ENCODE measurements around the gene GCNA.
"Not testable (repeated sequence)": the region's sequence is repeated elsewhere in the genome, so short reads cannot be mapped to it uniquely, and the experiment has no call there.

Gene GCNA

DNA sequence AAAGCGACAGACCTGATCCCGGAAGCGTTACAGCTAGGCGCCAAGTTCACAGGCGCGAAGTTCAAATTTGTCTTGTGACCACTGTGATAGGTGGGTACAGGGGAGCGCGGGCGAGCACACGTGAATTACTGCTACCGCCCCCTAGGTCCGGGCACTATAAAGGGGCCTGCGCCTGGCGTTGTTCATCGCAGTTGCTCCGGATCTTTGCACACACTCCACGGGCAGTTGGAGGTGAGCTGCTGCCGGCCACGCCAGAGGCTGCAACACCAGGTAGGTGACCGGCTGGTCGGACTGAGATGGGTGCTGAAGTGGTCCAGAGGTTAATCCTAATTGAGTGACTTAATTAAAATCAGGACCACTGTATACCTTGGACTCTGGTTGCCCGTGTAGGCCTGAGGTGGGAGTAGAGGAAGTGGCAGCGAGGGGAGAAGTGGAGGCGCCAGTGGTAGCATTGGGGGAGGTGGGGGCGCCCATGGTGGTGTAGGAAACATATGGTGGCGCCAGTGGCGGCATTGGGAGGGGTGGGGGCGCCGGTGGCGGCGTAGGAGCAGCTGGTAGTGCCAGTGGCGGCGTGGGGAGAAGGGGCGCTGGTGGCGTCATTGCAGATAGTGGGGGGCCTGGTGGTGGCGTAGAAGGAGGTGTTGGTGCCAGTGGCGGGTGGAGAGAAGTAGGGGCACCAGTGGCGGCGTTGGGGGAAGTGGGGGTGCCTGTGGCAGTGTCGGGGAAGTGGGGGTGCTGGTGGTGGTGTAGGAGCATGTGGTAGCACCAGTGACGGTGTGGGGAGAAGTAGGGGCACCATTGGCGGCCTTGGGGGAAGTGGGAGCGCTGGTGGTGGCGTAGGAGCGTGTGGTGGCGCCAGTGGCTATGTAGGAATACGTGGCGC lies at the start of gene GCNA:
TSS of gene GCNA (plus strand) at position 185 of the 883 bp plus-strand sequence. CDS start 2,385 bp downstream, outside the sequence.
- DNase-seq: no peak

- DNase-seq: peak; percentile 43 to 59
These were observed 46.0 kb upstream of the GCNA start for GRCh38 chrX:71532078-71532752.

GRCh38 chrX:71532753-71533425 lies 45.3 kb upstream of the GCNA start, which contains the start of gene OGT:
TSS of gene OGT (plus strand) at chrX:71533104. CDS start at chrX:71533300, 196 bp downstream.
- DNase-seq: peak; percentile 90 to 91

DNA sequence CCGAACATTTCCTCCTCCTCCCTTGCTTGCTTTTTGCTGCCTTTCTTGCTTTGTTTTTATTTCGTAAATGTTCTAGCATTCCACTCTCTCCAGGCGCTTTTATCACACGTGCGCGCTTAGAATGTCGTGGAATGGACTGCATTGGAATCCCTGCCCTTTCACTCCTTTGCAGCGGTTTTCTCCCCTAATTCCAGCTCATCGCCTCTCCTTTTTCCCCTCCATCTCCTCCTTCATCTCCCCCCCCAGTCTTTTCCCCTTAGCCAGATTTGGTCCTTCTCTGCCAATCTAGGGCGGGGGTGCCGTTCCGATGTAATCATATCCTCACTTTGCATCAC lies 44.8 kb upstream of the GCNA start:
- DNase-seq: no peak

DNA sequence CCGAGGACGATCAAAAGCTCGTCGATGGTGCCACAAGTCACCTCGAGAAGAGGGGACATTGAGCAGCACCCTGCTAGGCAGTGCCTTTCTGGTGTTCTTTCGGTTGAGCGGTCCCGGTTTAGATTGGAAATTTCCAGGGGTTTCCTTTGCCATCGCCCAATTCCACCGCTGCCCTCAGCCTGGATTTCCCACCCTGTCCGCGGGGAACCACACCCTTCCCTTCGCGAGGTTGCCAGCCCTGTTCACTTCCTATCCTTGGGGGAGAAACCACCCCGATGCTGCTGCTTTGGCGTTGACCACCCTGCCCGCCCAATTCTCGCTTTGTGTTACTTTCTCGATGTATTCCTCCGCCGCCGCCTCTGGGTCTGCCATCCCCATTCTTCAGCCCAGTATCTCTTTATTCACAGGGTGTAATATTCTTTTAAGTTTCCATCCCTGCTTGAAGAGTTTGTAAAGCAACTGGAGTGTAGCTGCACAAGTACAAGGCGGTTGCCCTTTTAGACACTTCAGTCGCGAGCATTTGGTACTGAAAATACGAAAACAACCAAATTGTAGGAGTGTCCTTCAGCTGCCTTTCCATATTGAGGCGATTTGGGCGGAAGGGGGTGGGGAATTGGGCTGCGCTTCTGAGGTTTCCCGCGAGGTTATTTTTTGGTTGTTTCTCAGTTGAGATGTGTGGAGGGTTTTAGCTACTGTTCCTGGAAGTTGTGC lies 44.2 kb upstream of the GCNA start:
- DNase-seq: peak; percentile 59 to 62

DNA sequence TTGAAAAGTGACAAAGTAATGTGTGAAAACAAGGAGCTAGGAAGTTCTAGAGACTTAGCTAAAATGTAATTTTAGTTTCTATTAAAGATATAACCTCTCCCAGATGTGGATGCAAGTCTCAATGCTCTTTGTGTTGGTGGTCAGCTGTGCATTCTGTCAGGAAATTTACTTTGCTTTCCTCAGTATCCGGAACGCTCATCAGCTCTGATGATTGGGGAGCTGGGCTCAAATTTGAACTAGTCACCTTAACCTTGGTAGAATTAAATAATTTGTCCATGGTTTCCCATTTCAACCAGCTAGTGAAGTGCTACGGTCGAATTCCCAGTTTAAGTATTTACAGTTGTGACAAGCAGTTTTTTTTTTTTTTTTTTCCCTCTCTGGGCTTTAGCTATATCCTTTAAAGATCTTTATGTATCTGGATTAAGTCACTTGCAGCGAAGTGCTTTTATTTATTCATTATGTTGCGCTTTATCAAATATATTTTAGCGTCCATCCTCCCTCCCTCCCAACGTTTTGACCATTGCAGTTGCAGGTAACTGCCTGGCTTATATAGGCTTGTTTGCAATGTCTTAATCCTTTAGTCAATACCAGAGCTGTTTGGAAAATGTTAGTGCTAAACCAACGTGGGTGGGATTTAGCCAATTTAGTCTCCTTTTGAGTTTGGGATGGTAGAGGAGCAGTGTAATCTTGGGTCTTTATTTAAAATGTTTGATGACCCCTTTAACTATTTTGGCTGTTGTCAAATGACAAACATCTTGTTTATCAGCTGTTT lies 43.3 kb upstream of the GCNA start:
- no peak for DNase-seq

GRCh38 chrX:71536285-71536684 lies 42.0 kb upstream of the GCNA start:
- peak; percentile 38 to 40 for DNase-seq

- no peak for DNase-seq
These were observed 40.5 kb upstream of the GCNA start for GRCh38 chrX:71537743-71538142.

- DNase-seq: no peak
These were observed 37.4 kb upstream of the GCNA start for GRCh38 chrX:71540801-71541200.

- DNase-seq: no peak
These were observed 36.8 kb upstream of the GCNA start for GRCh38 chrX:71541210-71542022.

DNA sequence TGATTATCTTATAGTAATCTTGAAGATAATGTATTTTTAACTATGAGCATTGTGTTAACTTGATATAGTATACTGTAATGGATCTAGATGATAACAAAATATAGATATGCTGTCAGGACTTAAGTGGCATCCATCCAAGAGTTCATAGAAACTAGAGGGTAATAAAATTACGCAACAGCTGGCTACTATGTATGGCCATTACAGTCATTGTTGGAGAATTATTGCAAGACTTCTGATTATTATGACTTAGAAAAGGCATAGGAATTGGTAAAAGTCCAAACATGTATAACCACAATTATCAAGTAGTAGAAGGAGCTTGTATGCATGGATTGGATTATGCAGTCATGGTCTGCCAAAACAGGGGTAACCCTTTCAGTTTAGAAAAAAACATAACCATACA lies 35.8 kb upstream of the GCNA start:
- no peak for DNase-seq

GRCh38 chrX:71542825-71543224 lies 35.4 kb upstream of the GCNA start:
- no peak for DNase-seq

GRCh38 chrX:71543316-71543715 lies 34.9 kb upstream of the GCNA start:
- DNase-seq: no peak

DNA sequence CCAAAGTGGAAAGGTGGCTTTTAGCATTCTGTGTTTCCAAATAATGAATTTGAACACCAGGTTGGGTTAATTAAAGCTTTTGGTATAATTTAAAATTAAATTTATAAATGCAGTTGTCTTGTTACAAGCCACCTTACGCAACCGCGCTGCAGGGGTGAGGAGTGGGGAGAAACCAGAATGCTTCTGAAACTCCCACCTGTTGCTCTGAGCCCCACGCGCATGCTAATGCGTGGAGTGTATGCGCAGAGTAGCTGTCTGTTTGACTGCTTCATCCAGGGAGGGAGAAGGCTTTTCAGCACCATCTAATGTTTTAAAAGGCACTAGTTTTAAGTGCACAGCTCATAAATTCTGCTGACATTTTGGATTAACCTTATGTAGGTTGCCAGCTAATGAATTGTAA lies 32.9 kb upstream of the GCNA start:
- no peak for DNase-seq

DNA sequence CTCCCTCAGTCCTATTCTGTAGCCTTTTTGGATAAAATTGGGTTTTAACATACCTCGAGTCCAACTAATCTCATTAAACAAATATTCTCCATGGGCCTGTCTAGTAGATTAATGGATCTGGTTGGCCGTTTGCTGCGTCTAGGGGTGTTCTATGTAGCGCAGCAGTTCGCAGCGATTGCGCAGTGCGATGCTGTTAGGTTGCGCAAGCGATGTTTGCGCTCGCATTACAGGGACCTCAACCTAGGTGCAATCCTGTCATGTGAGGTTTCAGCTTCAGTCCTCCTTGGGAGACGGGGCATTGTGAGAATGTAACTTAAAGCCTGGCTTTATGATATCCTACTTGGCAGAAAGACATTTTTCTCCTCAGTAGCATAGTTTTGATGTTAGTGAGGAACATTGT lies 31.4 kb upstream of the GCNA start:
- DNase-seq: no peak

- no peak for DNase-seq
These were observed 30.9 kb upstream of the GCNA start for GRCh38 chrX:71547339-71547738.

- no peak for DNase-seq
These were observed 28.3 kb upstream of the GCNA start for GRCh38 chrX:71549986-71550385.

GRCh38 chrX:71550578-71550977 lies 27.7 kb upstream of the GCNA start:
- no peak for DNase-seq

GRCh38 chrX:71556036-71556435 lies 22.2 kb upstream of the GCNA start:
- no peak for DNase-seq

DNA sequence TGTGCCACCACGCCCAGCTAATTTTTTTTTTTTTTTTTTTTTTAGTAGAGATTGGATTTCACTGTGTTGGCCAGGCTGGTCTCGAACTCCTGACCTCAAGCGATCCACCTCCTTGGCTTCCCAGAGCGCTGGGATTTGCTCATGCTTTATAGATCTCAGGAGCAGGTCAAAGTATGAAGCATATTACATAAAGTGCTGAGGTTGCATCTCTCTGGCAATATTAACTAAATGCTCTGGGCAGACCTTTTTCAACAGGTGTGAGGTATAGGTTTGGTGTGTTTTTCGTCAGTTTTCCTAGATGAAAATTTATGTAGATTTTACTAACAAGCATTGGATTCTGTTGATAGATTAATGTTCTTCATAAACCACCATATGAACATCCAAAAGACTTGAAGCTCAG lies 19.3 kb upstream of the GCNA start:
- DNase-seq: no peak

DNA sequence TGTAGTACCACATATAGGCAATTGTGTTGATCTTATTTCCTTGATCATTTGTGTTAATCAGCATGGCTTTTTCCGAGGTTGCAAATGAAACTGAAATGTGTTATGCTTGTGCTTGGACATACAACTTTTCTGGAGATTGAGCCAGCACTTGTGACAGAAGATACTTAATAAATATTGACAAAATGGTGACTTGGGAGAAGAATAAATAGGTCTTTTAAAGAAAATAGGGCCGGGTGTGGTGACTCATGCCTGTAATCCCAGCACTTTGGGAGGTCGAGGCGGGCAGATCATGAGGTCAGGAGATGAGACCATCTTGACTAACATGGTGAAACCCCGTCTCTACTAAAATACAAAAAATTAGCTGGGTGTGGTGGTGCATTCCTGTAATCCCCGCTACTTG lies 18.5 kb upstream of the GCNA start:
- not testable (repeated sequence) for DNase-seq

Data from stimulated activated CD4-positive, alpha-beta T cell treated with anti-CD3 and anti-CD28 coated beads, Interleukin-2, amount 100 ng/mL, for 24 hours (primary cell).